H1 (cell line): Measurements from ENCODE around the gene TSPAN5. TPM values are rescaled to one million over a fixed set of nuclear protein-coding genes. Genes with fewer than 3 reads are reported as not detected.

ENCODE experiments used
- CTCF ChIA-PET: fragments of 300-600 bp; sonication (Branson Sonifier 250); formaldehyde crosslinking; loops from one replicate; lab custom pipeline; 2021; ENCODE audit not compliant: partially characterized antibody; lab: Charles Lee
- POLR2A ChIA-PET: fragments of 300-600 bp; sonication (Branson Sonifier 250); formaldehyde crosslinking; loops from one replicate; lab custom pipeline; 2021; ENCODE audit warnings: inconsistent platforms; ENCODE audit not compliant: partially characterized antibody; lab: Charles Lee
- DNase-seq, 2 experiments: peaks; one replicate each; pipeline versions ENCODE4 v3.0.0 to v3.0.0-alpha.2; 2010 to 2022; ENCODE audit warnings: low spot score in 2 of 2, low read depth in 1 of 2, mixed read lengths in 1 of 2
- FAIRE-seq: peaks from 2 replicates; lab custom pipeline; 2011; peaks lifted over from hg19 to GRCh38; lab: Jason Lieb, UNC
- H2AFZ ChIP-seq: 2 replicates; pipeline ENCODE4 v1.8.1; 2012; ENCODE audit warnings: low read length, inconsistent platforms
- H2AK5ac ChIP-seq: 2 replicates; pipeline ENCODE4 v1.6.1; 2013; ENCODE audit warnings: low read depth, low read length
- H2BK120ac ChIP-seq: replicated peaks from 2 replicates; pipeline ENCODE3; 2013; ENCODE audit warnings: low read depth, low read length, inconsistent platforms
- H2BK12ac ChIP-seq: 2 replicates; pipeline ENCODE4 v1.6.1; 2013; ENCODE audit warnings: low read depth, low read length
- H2BK15ac ChIP-seq: 2 replicates; pipeline ENCODE4 v1.6.1; 2013; ENCODE audit warnings: low read length
- H2BK20ac ChIP-seq: 2 replicates; pipeline ENCODE4 v1.6.1; 2013; ENCODE audit warnings: low read length
- H2BK5ac ChIP-seq: 2 replicates; pipeline ENCODE4 v1.6.1; 2013; ENCODE audit warnings: low read depth, low read length
- H3K14ac ChIP-seq: 2 replicates; pipeline ENCODE4 v1.6.1; 2013; ENCODE audit warnings: inconsistent platforms; ENCODE audit not compliant: insufficient read length
- H3K18ac ChIP-seq: 2 replicates; pipeline ENCODE4 v1.6.1; 2013; ENCODE audit warnings: low read length; ENCODE audit errors: extremely low read depth
- H3K23ac ChIP-seq: 2 replicates; pipeline ENCODE4 v1.6.1; 2013; ENCODE audit warnings: inconsistent platforms; ENCODE audit not compliant: insufficient read length
- H3K23me2 ChIP-seq: 2 replicates; pipeline ENCODE4 v1.6.1; 2013; ENCODE audit warnings: low read depth, low read length
- H3K27ac ChIP-seq: 2 replicates; pipeline ENCODE4 v1.6.1; 2011; ENCODE audit warnings: low read depth, low read length, inconsistent platforms
- H3K27me3 ChIP-seq, 4 experiments: replicated peaks in 1 of 4; 1 replicate in 1 of 4; 2 replicates in 3 of 4; pipeline versions ENCODE4 v1.6.1 to v1.8.1; 2011 to 2013; ENCODE audit warnings: low read length in 3 of 4, mild to moderate bottlenecking in 3 of 4, inconsistent platforms in 2 of 4, mixed read lengths in 2 of 4, moderate library complexity in 1 of 4; ENCODE audit not compliant: control insufficient read depth in 3 of 4, insufficient read depth in 3 of 4; ENCODE audit errors: extremely low read depth in 1 of 4
- H3K36me3 ChIP-seq, 4 experiments: 2 replicates each; pipeline versions ENCODE4 v1.6.1 to v1.8.1; 2011 to 2013; ENCODE audit warnings: mild to moderate bottlenecking in 4 of 4, low read length in 3 of 4, moderate library complexity in 2 of 4, control low read depth in 1 of 4, inconsistent platforms in 1 of 4; ENCODE audit not compliant: insufficient read depth in 4 of 4, control insufficient read depth in 2 of 4
- H3K4ac ChIP-seq: replicated peaks from 2 replicates; pipeline ENCODE3; 2013; ENCODE audit warnings: low read length, low read depth, mixed read lengths, inconsistent platforms; ENCODE audit not compliant: insufficient read length
- H3K4me1 ChIP-seq, 4 experiments: replicated peaks in 1 of 4; 1 replicate in 1 of 4; 2 replicates in 3 of 4; pipeline versions ENCODE4 v1.6.1 to v1.8.1; 2011 to 2013; ENCODE audit warnings: low read length in 3 of 4, inconsistent platforms in 2 of 4, mixed read lengths in 1 of 4; ENCODE audit not compliant: insufficient read depth in 4 of 4, control insufficient read depth in 3 of 4
- H3K4me2 ChIP-seq, 2 experiments: 2 replicates each; pipeline versions ENCODE4 v1.6.1 to v1.8.1; 2011 to 2013; ENCODE audit warnings: low read depth in 2 of 2, low read length in 2 of 2, control low read depth in 1 of 2, inconsistent platforms in 1 of 2, mild to moderate bottlenecking in 1 of 2; ENCODE audit not compliant: insufficient read depth in 1 of 2
- H3K4me3 ChIP-seq, 4 experiments: fragments of 200-600, 300-600 bp in 1 of 4; sonication (generic), shearing (Covaris generic), sonication (Bioruptor Twin) in 1 of 4; 2 replicates each; pipeline versions ENCODE4 v1.5.1 to v1.8.1; 2011 to 2016; ENCODE audit warnings: low read length in 4 of 4, low read depth in 3 of 4, control low read depth in 2 of 4, inconsistent platforms in 2 of 4, mild to moderate bottlenecking in 2 of 4, mixed read lengths in 1 of 4, moderate library complexity in 1 of 4; ENCODE audit not compliant: insufficient read depth in 2 of 4; ENCODE audit errors: extremely low read depth in 1 of 4
- H3K56ac ChIP-seq: replicated peaks from 2 replicates; pipeline ENCODE3; 2013; ENCODE audit warnings: low read depth, mild to moderate bottlenecking, mixed read lengths, low read length, inconsistent platforms; ENCODE audit not compliant: insufficient read length
- H3K79me1 ChIP-seq: 2 replicates; pipeline ENCODE4 v1.6.1; 2013; ENCODE audit warnings: low read depth, low read length, control low read depth
- H3K79me2 ChIP-seq, 2 experiments: 2 replicates each; pipeline versions ENCODE4 v1.6.1 to v1.8.1; 2012 to 2013; ENCODE audit warnings: low read length in 2 of 2, mild to moderate bottlenecking in 2 of 2, inconsistent platforms in 1 of 2; ENCODE audit not compliant: insufficient read depth in 2 of 2, control insufficient read depth in 1 of 2
- H3K9ac ChIP-seq, 4 experiments: replicated peaks in 1 of 4; 1 replicate in 1 of 4; 2 replicates in 3 of 4; pipeline versions ENCODE4 v1.6.1 to v1.8.1; 2011 to 2013; ENCODE audit warnings: low read depth in 3 of 4, low read length in 3 of 4, control low read depth in 2 of 4, mild to moderate bottlenecking in 2 of 4, moderate library complexity in 2 of 4, inconsistent platforms in 1 of 4; ENCODE audit errors: extremely low read depth in 1 of 4
- H3K9me3 ChIP-seq, 2 experiments: 2 replicates each; pipeline versions ENCODE4 v1.6.1 to v1.8.1; 2012 to 2013; ENCODE audit warnings: mild to moderate bottlenecking in 2 of 2, moderate library complexity in 2 of 2, control low read depth in 1 of 2, inconsistent platforms in 1 of 2, low read depth in 1 of 2, low read length in 1 of 2, mixed read lengths in 1 of 2; ENCODE audit not compliant: insufficient read depth in 2 of 2
- H4K20me1 ChIP-seq, 2 experiments: replicated peaks in 1 of 2; 2 replicates each; pipeline versions ENCODE3 to v1.8.1; 2011 to 2013; ENCODE audit warnings: inconsistent platforms in 2 of 2, low read length in 2 of 2, mild to moderate bottlenecking in 1 of 2; ENCODE audit not compliant: insufficient read depth in 2 of 2, control insufficient read depth in 1 of 2
- H4K5ac ChIP-seq: 2 replicates; pipeline ENCODE4 v1.6.1; 2013; ENCODE audit warnings: low read length, low read depth, mixed read lengths, inconsistent platforms; ENCODE audit not compliant: insufficient read length
- H4K8ac ChIP-seq: 2 replicates; pipeline ENCODE4 v1.8.0; 2013; ENCODE audit warnings: mild to moderate bottlenecking, moderate library complexity, low read length, inconsistent platforms; ENCODE audit not compliant: insufficient read depth; ENCODE audit errors: extremely low read depth
- H4K91ac ChIP-seq: replicated peaks from 2 replicates; pipeline ENCODE3; 2013; ENCODE audit warnings: low read length, mixed read lengths, inconsistent platforms; ENCODE audit not compliant: insufficient read length
- ASH2L ChIP-seq: fragments of 200-600, 300-600 bp; sonication (generic); IDR thresholded peaks from one replicate; pipeline ENCODE4 v1.7.1; 2017; ENCODE audit warnings: low read length
- BCL11A ChIP-seq, 2 experiments: IDR thresholded peaks; one replicate each; pipeline ENCODE4 v1.6.1; 2011; ENCODE audit warnings: low read depth in 2 of 2, low read length in 2 of 2, mild to moderate bottlenecking in 2 of 2
- CTBP2 ChIP-seq: IDR thresholded peaks from 2 replicates; pipeline ENCODE4 v1.7.0; 2011; ENCODE audit warnings: borderline replicate concordance, mild to moderate bottlenecking, moderate library complexity, mixed read lengths, low read length; ENCODE audit not compliant: insufficient read depth, insufficient read length
- JUND ChIP-seq: IDR thresholded peaks from 2 replicates; pipeline ENCODE4 v1.6.1; 2011; ENCODE audit warnings: mild to moderate bottlenecking, improper control_type of control experiment, low read length
- KDM1A ChIP-seq: fragments of 200-600, 300-600 bp; sonication (generic); IDR thresholded peaks from 2 replicates; pipeline ENCODE4 v1.7.1; 2016; ENCODE audit warnings: mild to moderate bottlenecking, low read length, borderline replicate concordance
- MAX ChIP-seq: IDR thresholded peaks from 2 replicates; pipeline ENCODE4 v1.6.1; 2012; ENCODE audit warnings: inconsistent platforms
- SIN3A ChIP-seq, 2 experiments: IDR thresholded peaks in 1 of 2; conservative IDR thresholded peaks in 1 of 2; 2 replicates each; pipeline ENCODE4 v1.6.1; 2011 to 2012; ENCODE audit warnings: low read length in 2 of 2, improper control_type of control experiment in 1 of 2, low read depth in 1 of 2, mild to moderate bottlenecking in 1 of 2
- SUZ12 ChIP-seq: fragments of 200-600 bp; sonication (generic); IDR thresholded peaks from 2 replicates; pipeline ENCODE4 v1.6.1; 2012; ENCODE audit warnings: mild to moderate bottlenecking, inconsistent platforms, low read length, moderate library complexity, mixed read lengths
- USF2 ChIP-seq: IDR thresholded peaks from 2 replicates; pipeline ENCODE4 v1.6.1; 2011; ENCODE audit warnings: low read length, improper control_type of control experiment
- WGBS, 2 experiments: shearing (Covaris generic) in 1 of 2; methylation state at CpG; one replicate each; pipeline versions ENCODE4 v1.1.6 to v1.1.7; 2013 to 2015; ENCODE audit warnings: low lambda C conversion rate in 2 of 2, mixed read lengths in 2 of 2, inconsistent platforms in 1 of 2, low coverage in 1 of 2, missing lambda C conversion rate in 1 of 2; ENCODE audit not compliant: insufficient replicate concordance in 2 of 2, insufficient coverage in 1 of 2, insufficient read length in 1 of 2; ENCODE audit errors: extremely low coverage in 1 of 2, missing lambda C conversion rate in 1 of 2; 5-methylcytosine and 5-hydroxymethylcytosine counted together
- polyA plus RNA-seq, 7 experiments: library from polyadenylated mRNA; depleted of rRNA in 3 of 7; stranded (reverse) in 5 of 7; unstranded in 2 of 7; fragments of >200 nt in 5 of 7; fragments of 200-250 nt in 2 of 7; gene quantifications; 1 replicate in 5 of 7; 2 replicates in 1 of 7; 4 replicates in 1 of 7; pipeline versions ENCODE4 v1.2.1 to v1.2.3, GENCODE V29; 2011 to 2013; ENCODE audit warnings: missing spikeins in 2 of 7, mixed read lengths in 2 of 7
- total RNA-seq: library from RNA; stranded (reverse); fragmentation: NEBNext Ultra II Directional; extraction: Animal tissue kit (Norgen Biotek cat#: 25700); gene quantifications from 2 replicates; pipeline ENCODE4 v1.2.1, GENCODE V29; 2021

TSPAN5 gene
- total and polyA plus RNA-seq, 2 of the 8 experiments (the other 6 are each of a cell fraction or from before 2014, with no cell fraction given), result 17.6 to 21.2 TPM

GRCh38 chr4:98657531-98658286 is 702 bp downstream of the TSPAN5 start:
- CTCF ChIA-PET, result interaction anchor here (0.8 to 2.6 kb wide), 8 partner anchors 22 to 190 kb away, joined by 3 to 11 read pairs (median 4); no protein-coding TSS in a partner anchor
- POLR2A ChIA-PET, result interaction anchor here (0.6 to 1.4 kb wide), 10 partner anchors 9 to 431 kb away, joined by 3 to 7 read pairs (median 3); partner anchors contain the start of gene ADH5
- Histone ChIP-seq H3K4me2 (peak overlapping the region; percentile 95 to 100), H2BK5ac (no peak overlapping the region), H3K23ac (no peak overlapping the region), H3K27me3 (peaks cover 3 to 21% (median 7%) of the 10 kb centered on the region in 4 experiments; a peak in 4 of 7 replicates), H3K79me1 (peaks cover 2% of the 10 kb centered on the region; the same call in 1 of the 2 replicates), H3K18ac (no peak overlapping the region; the same call in 1 of the 2 replicates), H4K5ac (no peak overlapping the region), H3K4me3 (peak overlapping the region; percentile 71 to 96 (median 80)), H3K56ac (no peak overlapping the region), H2BK12ac (0 out of 2 replicates have a peak overlapping the region, but pooled peaks have one; percentile 41), H2BK15ac (no peak overlapping the region), H3K9ac (peak overlapping the region; percentile 43 to 91 (median 64); a peak in 6 of 7 replicates), H3K4ac (no peak overlapping the region), H3K4me1 (peaks cover 3 to 15% (median 10%) of the 10 kb centered on the region in 4 experiments; a peak in 6 of 7 replicates), H2BK120ac (no peak overlapping the region), H2AFZ (peak overlapping the region; percentile 69), H3K36me3 (no peaks in the 10 kb centered on the region), H3K23me2 (peaks cover 18% of the 10 kb centered on the region), H3K9me3 (no peaks in the 10 kb centered on the region), H4K8ac (peak overlapping the region; percentile 30; the same call in 1 of the 2 replicates), H4K20me1 (peaks cover 0 to 7% of the 10 kb centered on the region in 2 experiments), H3K27ac (no peak overlapping the region), H2AK5ac (no peak overlapping the region), H4K91ac (peak overlapping the region; percentile 6), H3K79me2 (peaks cover 0 to 41% of the 10 kb centered on the region in 2 experiments; a peak in 2 of 4 replicates), H2BK20ac (no peak overlapping the region), H3K14ac (no peak overlapping the region)
- FAIRE-seq, result no peak
- 2% methylated on average over 46 of the region's 46 CpGs; no CpG with 5 or more reads in 1 of the 2 experiments for WGBS, 2 experiments
- DNase-seq, result peak in 1 of 2 experiments; percentile 67
- TF ChIP-seq SUZ12, result 0 out of 2 replicates have a peak, but pooled peaks have one; percentile 12
- TF ChIP-seq USF2, result no peak
- no peak for TF ChIP-seq JUND
- TF ChIP-seq KDM1A, result no peak
- peak; percentile 63 for TF ChIP-seq MAX
- peak; percentile 78 for TF ChIP-seq ASH2L
- TF ChIP-seq SIN3A (conservative IDR thresholded peaks at IDR 0.05 in 1 of 2, IDR thresholded peaks at IDR 0.05 in 1 of 2; ENCODE audit: low read depth in 1 of 2, low read length in 2 of 2), result no peak
- no peak for TF ChIP-seq CTBP2
- TF ChIP-seq BCL11A (IDR thresholded peaks at IDR 0.05; ENCODE audit: low read depth in 2 of 2, low read length in 2 of 2), result no peak
